Liver (tissue), 10 donors: ENCODE measurements around the gene CSPG5. TPM values are rescaled to one million over a fixed set of nuclear protein-coding genes. Genes with fewer than 3 reads are reported as not detected.
A peak's percentile ranks its signal among the peaks of the same experiment; 100 is the strongest.

Experiments
- DNase-seq: peaks from one replicate; pipeline ENCODE4 v3.0.0-alpha.2; 2017; ENCODE audit warnings: low spot score
- H3K27ac ChIP-seq, 2 donors: one replicate each; pipeline ENCODE4 v1.7.0; 2013; ENCODE audit warnings: inconsistent platforms in 2 of 2, low read length in 2 of 2, control low read depth in 1 of 2, low read depth in 1 of 2, mild to moderate bottlenecking in 1 of 2
- H3K27me3 ChIP-seq, 4 donors: one replicate each; pipeline versions ENCODE4 v1.6.1 to v1.7.0; 2013; ENCODE audit warnings: low read length in 3 of 4, inconsistent platforms in 1 of 4, mild to moderate bottlenecking in 1 of 4, moderate library complexity in 1 of 4; ENCODE audit not compliant: control insufficient read depth in 4 of 4, insufficient read depth in 4 of 4
- H3K36me3 ChIP-seq, 4 donors: one replicate each; pipeline versions ENCODE4 v1.6.1 to v1.7.0; 2013; ENCODE audit warnings: low read length in 3 of 4, mild to moderate bottlenecking in 3 of 4, low read depth in 1 of 4, moderate library complexity in 1 of 4; ENCODE audit not compliant: control insufficient read depth in 4 of 4, insufficient read depth in 3 of 4
- H3K4me1 ChIP-seq, 4 donors: one replicate each; pipeline versions ENCODE4 v1.6.1 to v1.7.0; 2013; ENCODE audit warnings: low read length in 3 of 4, mild to moderate bottlenecking in 3 of 4, moderate library complexity in 1 of 4; ENCODE audit not compliant: control insufficient read depth in 4 of 4, insufficient read depth in 4 of 4
- H3K4me3 ChIP-seq, 3 donors: one replicate each; pipeline versions ENCODE4 v1.6.1 to v1.7.0; 2013; ENCODE audit warnings: low read length in 3 of 3, control low read depth in 1 of 3, low read depth in 1 of 3, mild to moderate bottlenecking in 1 of 3
- H3K9ac ChIP-seq, 2 donors: one replicate each; pipeline ENCODE4 v1.7.0; 2013; ENCODE audit warnings: low read length in 2 of 2, mild to moderate bottlenecking in 2 of 2, moderate library complexity in 2 of 2, control low read depth in 1 of 2, low read depth in 1 of 2
- H3K9me3 ChIP-seq, 4 donors: one replicate each; pipeline versions ENCODE4 v1.6.1 to v1.7.0; 2013; ENCODE audit warnings: low read length in 3 of 4; ENCODE audit not compliant: control insufficient read depth in 4 of 4
- EGR1 ChIP-seq, 2 donors: IDR thresholded peaks; 2 replicates each; pipeline ENCODE4 v1.6.1; 2016 to 2018; ENCODE audit warnings: antibody characterized with exemption in 2 of 2, low read depth in 2 of 2
- FOXA1 ChIP-seq: IDR thresholded peaks from 2 replicates; pipeline ENCODE4 v1.6.1; 2016; ENCODE audit warnings: antibody characterized with exemption
- FOXA2 ChIP-seq: IDR thresholded peaks from 2 replicates; pipeline ENCODE4 v1.6.1; 2016; ENCODE audit warnings: antibody characterized with exemption
- GABPA ChIP-seq, 2 donors: IDR thresholded peaks in 1 of 2; conservative IDR thresholded peaks in 1 of 2; 2 replicates each; pipeline ENCODE4 v1.6.1; 2016; ENCODE audit warnings: antibody characterized with exemption in 2 of 2, mild to moderate bottlenecking in 1 of 2, moderate library complexity in 1 of 2
- HNF4A ChIP-seq, 2 donors: conservative IDR thresholded peaks; 2 replicates each; pipeline ENCODE4 v1.6.1; 2016; ENCODE audit warnings: antibody characterized with exemption in 2 of 2, mild to moderate bottlenecking in 2 of 2
- HNF4G ChIP-seq: IDR thresholded peaks from 2 replicates; pipeline ENCODE4 v1.6.1; 2016; ENCODE audit warnings: antibody characterized with exemption
- JUND ChIP-seq, 2 donors: IDR thresholded peaks; 2 replicates each; pipeline ENCODE4 v1.6.1; 2016; ENCODE audit warnings: antibody characterized with exemption in 2 of 2
- NR2F2 ChIP-seq: IDR thresholded peaks from 2 replicates; pipeline ENCODE4 v1.6.1; 2016; ENCODE audit warnings: antibody characterized with exemption
- RAD21 ChIP-seq, 2 donors: IDR thresholded peaks; 2 replicates each; pipeline ENCODE4 v1.6.1; 2016; ENCODE audit warnings: antibody characterized with exemption in 2 of 2, mild to moderate bottlenecking in 2 of 2
- RXRA ChIP-seq, 2 donors: IDR thresholded peaks; 2 replicates each; pipeline ENCODE4 v1.6.1; 2017 to 2018; ENCODE audit warnings: antibody characterized with exemption in 2 of 2, mild to moderate bottlenecking in 1 of 2
- SP1 ChIP-seq: IDR thresholded peaks from 2 replicates; pipeline ENCODE4 v1.6.1; 2018; ENCODE audit warnings: antibody characterized with exemption, mild to moderate bottlenecking
- TAF1 ChIP-seq: conservative IDR thresholded peaks from 2 replicates; pipeline ENCODE4 v1.6.1; 2016; ENCODE audit warnings: antibody characterized with exemption, mild to moderate bottlenecking
- YY1 ChIP-seq: IDR thresholded peaks from 2 replicates; pipeline ENCODE4 v1.6.1; 2016; ENCODE audit warnings: antibody characterized with exemption, mild to moderate bottlenecking
- ZBTB33 ChIP-seq: IDR thresholded peaks from 2 replicates; pipeline ENCODE4 v1.6.1; 2016; ENCODE audit warnings: antibody characterized with exemption
- WGBS: extraction: QIAGEN DNeasy Blood & Tissue Kit; methylation state at CpG from one replicate; pipeline ENCODE4 v1.1.7; 2013; 5-methylcytosine and 5-hydroxymethylcytosine counted together
- polyA plus RNA-seq, 2 donors: library from polyadenylated mRNA; stranded (reverse) in 1 of 2; unstranded in 1 of 2; fragments of 200-250 nt in 1 of 2; fragments of >200 nt in 1 of 2; fragmentation: Nextera tagmentation in 1 of 2; extraction: Ambion mirVana in 1 of 2; gene quantifications; one replicate each; pipeline versions ENCODE4 v1.2.1 to v1.2.3, GENCODE V29; 2013 to 2015
- small RNA-seq: library from RNA; depleted of rRNA; stranded (forward); fragments of <200 nt; gene quantifications from one replicate; pipeline ENCODE3, GENCODE V24; 2014
- total RNA-seq, 2 donors: library from RNA; depleted of rRNA; stranded (reverse); fragments of >200 nt; gene quantifications; one replicate each; pipeline ENCODE4 v1.2.3, GENCODE V29; 2014
- TF ChIP-seq, protein P1 (sequence below): IDR thresholded peaks from 2 replicates; pipeline ENCODE4 v1.6.1; 2016; ENCODE audit warnings: antibody characterized with exemption
- TF ChIP-seq, protein P2 (sequence below): IDR thresholded peaks from 2 replicates; pipeline ENCODE4 v1.6.1; 2016; ENCODE audit warnings: antibody characterized with exemption
- TF ChIP-seq, protein P3 (sequence below): fragments of 150-350 bp; IDR thresholded peaks from 2 replicates; pipeline ENCODE4 v1.5.1; 2017; ENCODE audit warnings: improper control_type of control experiment, low read depth, low read length; ENCODE audit not compliant: missing input control
- donor health status: healthy.
- donor health status: healthy.
- donor health status: healthy.
- donor health status: healthy.
- donor health status: healthy.

Gene CSPG5
- total and polyA plus RNA-seq, 4 donors, result 0.25 to 0.42 (median 0.33) TPM; not detected in 1

DNA sequence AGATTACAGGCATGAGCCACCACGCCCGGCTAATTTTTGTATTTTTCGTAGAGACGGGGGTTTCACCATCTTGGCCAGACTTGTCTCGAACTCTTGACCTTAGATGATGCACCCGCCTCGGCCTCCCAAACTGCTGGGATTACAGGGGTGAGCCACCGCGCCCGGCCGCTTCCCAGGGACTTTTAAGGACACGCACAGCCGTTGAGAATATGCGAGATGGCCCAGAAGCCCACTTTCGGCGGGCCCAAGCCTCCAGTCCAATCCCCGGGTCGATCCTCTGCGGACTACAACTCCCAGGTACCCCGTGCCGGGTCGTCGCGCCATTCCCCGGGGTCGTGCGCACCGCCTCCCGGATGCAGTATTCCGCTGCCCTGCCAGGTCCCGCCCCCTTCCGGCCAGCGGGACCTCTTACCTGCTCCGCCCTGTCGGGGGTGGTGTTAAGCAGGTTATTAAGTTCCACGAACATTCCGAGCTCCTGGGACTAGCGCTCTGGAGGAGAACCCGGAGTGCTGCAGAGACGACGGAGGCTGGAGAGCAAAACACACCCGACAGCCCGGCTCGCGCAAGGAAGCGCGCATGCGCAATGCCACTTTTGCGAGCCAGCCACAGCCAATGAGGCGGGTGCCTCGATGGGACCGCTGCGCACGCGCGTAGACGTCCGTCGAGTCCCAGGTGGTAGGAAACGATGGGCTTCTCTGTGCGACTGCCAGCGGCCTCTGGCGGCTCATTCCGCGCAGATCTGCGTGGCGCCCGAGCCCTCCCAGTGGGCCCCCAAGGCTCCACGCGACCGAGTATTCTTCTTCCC lies 65.3 kb downstream of the CSPG5 start, which contains the start of gene ELP6:
Gene ELP6, minus strand, starts transcription at position 588 of the 805 bp plus-strand sequence. Its CDS starts 122 bp downstream, at position 466.
- TF ChIP-seq ZBTB33 (peak; percentile 61), SP1 (peak; percentile 69), HNF4G (no peak), TAF1 (peak; percentile 42), HNF4A (conservative IDR thresholded peaks at IDR 0.05) (peak in 1 of 2 donors; percentile 42), RXRA (IDR thresholded peaks at IDR 0.05) (peak; percentile 53 to 56), RAD21 (IDR thresholded peaks at IDR 0.05) (peak; percentile 43 to 54), NR2F2 (no peak), EGR1 (IDR thresholded peaks at IDR 0.05; ENCODE audit: low read depth in 2 of 2) (peak in 1 of 2 donors; percentile 51), GABPA (IDR thresholded peaks at IDR 0.05 in 1 of 2, conservative IDR thresholded peaks at IDR 0.05 in 1 of 2) (peak; percentile 86 to 97), FOXA1 (no peak), YY1 (peak; percentile 95), JUND (IDR thresholded peaks at IDR 0.05) (no peak), FOXA2 (no peak)
- TF ChIP-seq, protein P1, sequence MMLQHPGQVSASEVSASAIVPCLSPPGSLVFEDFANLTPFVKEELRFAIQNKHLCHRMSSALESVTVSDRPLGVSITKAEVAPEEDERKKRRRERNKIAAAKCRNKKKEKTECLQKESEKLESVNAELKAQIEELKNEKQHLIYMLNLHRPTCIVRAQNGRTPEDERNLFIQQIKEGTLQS, result no peak
- TF ChIP-seq, protein P2, sequence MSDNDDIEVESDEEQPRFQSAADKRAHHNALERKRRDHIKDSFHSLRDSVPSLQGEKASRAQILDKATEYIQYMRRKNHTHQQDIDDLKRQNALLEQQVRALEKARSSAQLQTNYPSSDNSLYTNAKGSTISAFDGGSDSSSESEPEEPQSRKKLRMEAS, result peak; percentile 72
- TF ChIP-seq, protein P3, sequence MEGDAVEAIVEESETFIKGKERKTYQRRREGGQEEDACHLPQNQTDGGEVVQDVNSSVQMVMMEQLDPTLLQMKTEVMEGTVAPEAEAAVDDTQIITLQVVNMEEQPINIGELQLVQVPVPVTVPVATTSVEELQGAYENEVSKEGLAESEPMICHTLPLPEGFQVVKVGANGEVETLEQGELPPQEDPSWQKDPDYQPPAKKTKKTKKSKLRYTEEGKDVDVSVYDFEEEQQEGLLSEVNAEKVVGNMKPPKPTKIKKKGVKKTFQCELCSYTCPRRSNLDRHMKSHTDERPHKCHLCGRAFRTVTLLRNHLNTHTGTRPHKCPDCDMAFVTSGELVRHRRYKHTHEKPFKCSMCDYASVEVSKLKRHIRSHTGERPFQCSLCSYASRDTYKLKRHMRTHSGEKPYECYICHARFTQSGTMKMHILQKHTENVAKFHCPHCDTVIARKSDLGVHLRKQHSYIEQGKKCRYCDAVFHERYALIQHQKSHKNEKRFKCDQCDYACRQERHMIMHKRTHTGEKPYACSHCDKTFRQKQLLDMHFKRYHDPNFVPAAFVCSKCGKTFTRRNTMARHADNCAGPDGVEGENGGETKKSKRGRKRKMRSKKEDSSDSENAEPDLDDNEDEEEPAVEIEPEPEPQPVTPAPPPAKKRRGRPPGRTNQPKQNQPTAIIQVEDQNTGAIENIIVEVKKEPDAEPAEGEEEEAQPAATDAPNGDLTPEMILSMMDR, result peak; percentile 23
- peak; percentile 94 for DNase-seq
- Histone ChIP-seq H3K36me3 (peaks cover 0 to 13% (median 3%) of the 10 kb centered on the region in 4 donors), H3K27ac (peak within 1 kb of the TSS; percentile 89 to 100), H3K9ac (peak within 1 kb of the TSS; percentile 49 to 95), H3K27me3 (no peaks in the 10 kb centered on the region), H3K4me1 (peaks cover 5 to 21% (median 12%) of the 10 kb centered on the region in 4 donors), H3K4me3 (peak within 1 kb of the TSS; percentile 55 to 93 (median 63)), H3K9me3 (no peaks in the 10 kb centered on the region)
- under 1% methylated on average over 71 of the region's 71 CpGs for WGBS

DNA sequence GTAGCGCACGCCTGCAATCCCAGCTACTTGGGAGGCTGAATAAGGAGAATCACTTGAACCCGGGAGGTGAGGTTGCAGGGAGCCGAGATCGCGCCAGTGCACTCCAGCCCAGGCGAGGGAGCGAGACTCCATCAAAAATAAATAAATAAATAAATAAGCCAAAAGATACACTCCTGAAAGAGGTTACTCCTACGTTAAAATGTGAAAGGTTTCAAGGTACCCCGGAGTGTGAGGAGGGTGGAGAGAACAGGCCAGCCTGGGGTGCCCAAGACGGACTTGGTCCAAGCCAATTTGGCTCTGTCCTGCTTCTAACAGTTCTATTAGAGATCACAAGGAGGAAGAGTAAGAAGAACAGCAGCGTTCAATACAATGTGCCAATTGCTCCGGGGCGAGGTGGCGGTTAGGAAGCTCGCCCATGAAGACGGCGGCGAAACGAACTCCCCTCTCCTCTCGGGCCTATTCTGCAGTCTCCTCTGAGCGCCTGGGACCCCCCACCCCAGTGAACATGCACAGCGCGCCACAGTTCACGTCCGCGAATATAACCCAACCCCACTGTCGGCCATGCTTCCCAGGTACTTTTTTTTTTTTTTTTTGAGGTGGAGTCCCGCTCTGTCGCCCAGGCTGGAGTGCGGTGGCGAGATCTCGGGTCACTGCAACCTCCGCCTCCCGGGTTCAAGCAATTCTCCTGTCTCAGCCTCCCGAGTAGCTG lies 66.1 kb downstream of the CSPG5 start:
- WGBS, result 21% methylated on average over 36 of the region's 36 CpGs
- TF ChIP-seq FOXA1, result no peak
- peak; percentile 3 for TF ChIP-seq TAF1

More for the DNA sequence above, 66.1 kb downstream of the CSPG5 start:
- Histone ChIP-seq H3K27me3 (no peaks in the 10 kb centered on the region), H3K9ac (peak overlapping the region in 1 of 2 donors; percentile 95), H3K36me3 (peaks cover 0 to 21% (median 3%) of the 10 kb centered on the region in 4 donors), H3K4me3 (peak overlapping the region; percentile 55 to 93 (median 63)), H3K27ac (peak overlapping the region; percentile 89 to 100), H3K9me3 (no peaks in the 10 kb centered on the region), H3K4me1 (peaks cover 5 to 21% (median 12%) of the 10 kb centered on the region in 4 donors)
- DNase-seq, result peak; percentile 45

Small RNA genes lying within 50 kb of the gene (small RNA-seq; reads per million reads assigned to genes)
- not detected for gene RN7SL870P

Other genes starting within 250 kb of the CSPG5 start
- gene PTPN23, start 197.8 kb downstream of the CSPG5 start, total RNA-seq, result 10 to 100 TPM; 10.6 to 84.4 TPM
- gene PTPN23, start 197.8 kb downstream of the CSPG5 start, polyA plus RNA-seq, result 10 to 100 TPM in 1 of 2 donors, 1 to 10 TPM in 1; 3.8 to 12.4 TPM
- 10 to 100 TPM; 56.2 to 84.8 TPM for gene SCAP, start 102.9 kb downstream of the CSPG5 start, total RNA-seq
- 10 to 100 TPM; 25.9 to 62.4 TPM for gene SCAP, start 102.9 kb downstream of the CSPG5 start, polyA plus RNA-seq
- gene ELP6, start 65.2 kb downstream of the CSPG5 start, total RNA-seq, result 10 to 100 TPM; 18.8 to 21.4 TPM
- gene ELP6, start 65.2 kb downstream of the CSPG5 start, polyA plus RNA-seq, result 10 to 100 TPM; 19.4 to 19.7 TPM
- 10 to 100 TPM; 16.7 to 19.8 TPM for gene SMARCC1, start 203.0 kb upstream of the CSPG5 start, total RNA-seq
- gene SMARCC1, start 203.0 kb upstream of the CSPG5 start, polyA plus RNA-seq, result 1 to 10 TPM; 6.6 to 8.5 TPM
- gene DHX30, start 224.3 kb upstream of the CSPG5 start, total RNA-seq, result 10 to 100 TPM; 30.4 to 39.9 TPM
- 10 to 100 TPM; 18.3 to 22.1 TPM for gene DHX30, start 224.3 kb upstream of the CSPG5 start, polyA plus RNA-seq